GM18511 (cell line): Measurements from ENCODE around the gene GMPPB.
A peak's percentile ranks its signal among the peaks of the same experiment; 100 is the strongest.

Source experiments
- ATAC-seq: cut with Tn5 transposase; IDR thresholded peaks from one replicate; pipeline ENCODE4 v1.9.1; 2021; ENCODE audit warnings: mild to moderate bottlenecking, moderate library complexity; ENCODE audit not compliant: unreplicated experiment

Gene GMPPB

GRCh38 chr3:49729966-49730609 lies 6.3 kb upstream of the GMPPB start:
- no peak for ATAC-seq

- ATAC-seq, result no peak
Measured at GRCh38 chr3:49727924-49728361, 4.2 kb upstream of the GMPPB start.

GRCh38 chr3:49727154-49727923 lies 3.6 kb upstream of the GMPPB start:
- ATAC-seq, result no peak

GRCh38 chr3:49725906-49726681 lies 2.3 kb upstream of the GMPPB start:
- ATAC-seq, result no peak

GRCh38 chr3:49724586-49724985 lies 835 bp upstream of the GMPPB start:
- ATAC-seq, result no peak

GRCh38 chr3:49723296-49723627 lies 489 bp downstream of the GMPPB start:
- ATAC-seq, result no peak

GRCh38 chr3:49722896-49723295 lies 855 bp downstream of the GMPPB start:
- ATAC-seq, result no peak

GRCh38 chr3:49721896-49722781 lies 1.6 kb downstream of the GMPPB start:
- ATAC-seq, result no peak

GRCh38 chr3:49721596-49721895 lies 2.2 kb downstream of the GMPPB start:
- ATAC-seq, result no peak

- no peak for ATAC-seq
Measured at GRCh38 chr3:49720855-49721595, 2.7 kb downstream of the GMPPB start.

- peak; percentile 64 for ATAC-seq
Measured at GRCh38 chr3:49719214-49719884, 4.4 kb downstream of the GMPPB start, which contains the start of gene AMIGO3. Gene AMIGO3 (minus strand): TSS chr3:49719684. CDS start chr3:49719465, 219 bp downstream.

- no peak for ATAC-seq
Measured at GRCh38 chr3:49718858-49719213, 4.9 kb downstream of the GMPPB start.

GRCh38 chr3:49717959-49718857 lies 5.5 kb downstream of the GMPPB start:
- ATAC-seq, result no peak

- ATAC-seq, result no peak
Measured at GRCh38 chr3:49717211-49717958, 6.4 kb downstream of the GMPPB start.

- ATAC-seq, result no peak
Measured at GRCh38 chr3:49716691-49717210, 7.0 kb downstream of the GMPPB start.

- ATAC-seq, result no peak
Measured at GRCh38 chr3:49716169-49716568, 7.6 kb downstream of the GMPPB start.

GRCh38 chr3:49715611-49716121 lies 8.1 kb downstream of the GMPPB start:
- ATAC-seq, result no peak
